Endothelial cell of umbilical vein (primary cell): ENCODE results near the gene CAMTA1. TPM values are rescaled to one million over a fixed set of nuclear protein-coding genes. Genes with fewer than 3 reads are reported as not detected.

Experiments used
- BruUV-seq: library from RNA; stranded (reverse); fragments of 400-500 nt; replicated peaks from 2 replicates; lab custom pipeline; 2021; lab: Mats Ljungman, UMichigan
- CTCF ChIA-PET: fragments of 300-600, 350-600 bp; sonication (Branson Sonifier 250); formaldehyde crosslinking; loops from one replicate; lab custom pipeline; 2021; ENCODE audit warnings: antibody characterized with exemption, inconsistent platforms; lab: Charles Lee
- POLR2A ChIA-PET: fragments of 300-600, 350-600 bp; sonication (Branson Sonifier 250); formaldehyde crosslinking; loops from one replicate; lab custom pipeline; 2021; ENCODE audit warnings: antibody characterized with exemption, inconsistent platforms; lab: Charles Lee
- DNase-seq: peaks from one replicate; pipeline ENCODE4 v3.0.0-alpha.2; 2011; ENCODE audit warnings: low read depth, low spot score
- FAIRE-seq: peaks from 2 replicates; lab custom pipeline; 2011; peaks lifted over from hg19 to GRCh38; lab: Jason Lieb, UNC
- H2AFZ ChIP-seq: 2 replicates; pipeline ENCODE4 v1.6.0; 2012; ENCODE audit warnings: low read depth, low read length, control low read depth, inconsistent platforms
- H3K27ac ChIP-seq: 2 replicates; pipeline ENCODE4 v1.5.1; 2011; ENCODE audit warnings: low read depth, mild to moderate bottlenecking, control low read depth, low read length, moderate library complexity; ENCODE audit not compliant: insufficient read depth
- H3K27me3 ChIP-seq, 2 experiments: 2 replicates each; pipeline versions ENCODE4 v1.6.0 to v1.6.1; 2011; ENCODE audit warnings: low read length in 2 of 2, mixed read lengths in 1 of 2; ENCODE audit not compliant: control insufficient read depth in 2 of 2, insufficient read depth in 2 of 2
- H3K36me3 ChIP-seq, 2 experiments: 2 replicates in 1 of 2; 3 replicates in 1 of 2; pipeline ENCODE4 v1.5.1; 2011; ENCODE audit warnings: low read length in 2 of 2, mild to moderate bottlenecking in 1 of 2, moderate library complexity in 1 of 2; ENCODE audit not compliant: control insufficient read depth in 2 of 2, insufficient read depth in 2 of 2; ENCODE audit errors: extremely low read depth in 1 of 2
- H3K4me1 ChIP-seq: 3 replicates; pipeline ENCODE4 v1.5.1; 2011; ENCODE audit warnings: mild to moderate bottlenecking, low read length; ENCODE audit not compliant: control insufficient read depth, insufficient read depth; ENCODE audit errors: extremely low read depth
- H3K4me2 ChIP-seq: 2 replicates; pipeline ENCODE4 v1.6.1; 2011; ENCODE audit warnings: low read length, control low read depth, mixed read lengths; ENCODE audit not compliant: insufficient read depth
- H3K4me3 ChIP-seq, 3 experiments: fragments of 200-600 bp in 1 of 3; sonication (generic), shearing (Covaris generic) in 1 of 3; replicated peaks in 1 of 3; 2 replicates each; pipeline ENCODE4 v1.5.1; 2011 to 2016; ENCODE audit warnings: control low read depth in 3 of 3, low read length in 3 of 3, mild to moderate bottlenecking in 2 of 3, inconsistent platforms in 1 of 3, low read depth in 1 of 3, moderate library complexity in 1 of 3; ENCODE audit not compliant: insufficient read depth in 1 of 3
- H3K79me2 ChIP-seq: 2 replicates; pipeline ENCODE4 v1.6.0; 2012; ENCODE audit warnings: low read length, inconsistent platforms; ENCODE audit not compliant: control insufficient read depth, insufficient read depth
- H3K9ac ChIP-seq: replicated peaks from 2 replicates; pipeline ENCODE3; 2011; ENCODE audit warnings: low read length, control low read depth; ENCODE audit not compliant: insufficient read depth; ENCODE audit errors: extremely low read depth
- H3K9me1 ChIP-seq: replicated peaks from 3 replicates; pipeline ENCODE4 v1.6.0; 2011; ENCODE audit warnings: mild to moderate bottlenecking, low read length; ENCODE audit not compliant: control insufficient read depth, insufficient read depth; ENCODE audit errors: extremely low read depth
- H3K9me3 ChIP-seq: replicated peaks from 2 replicates; pipeline ENCODE4 v1.5.1; 2012; ENCODE audit warnings: low read length, inconsistent platforms; ENCODE audit not compliant: control insufficient read depth, insufficient read depth
- H4K20me1 ChIP-seq: replicated peaks from 2 replicates; pipeline ENCODE3; 2011; ENCODE audit warnings: mild to moderate bottlenecking, low read length; ENCODE audit not compliant: control insufficient read depth, insufficient read depth; ENCODE audit errors: extremely low read depth
- EZH2 ChIP-seq: IDR thresholded peaks from 2 replicates; pipeline ENCODE4 v1.6.1; 2012; ENCODE audit warnings: borderline replicate concordance, low read depth, mild to moderate bottlenecking, moderate library complexity, low read length, inconsistent platforms; ENCODE audit not compliant: severe bottlenecking
- FOS ChIP-seq: IDR thresholded peaks from 2 replicates; pipeline ENCODE4 v1.6.1; 2011; ENCODE audit warnings: mild to moderate bottlenecking, low read length, moderate library complexity, borderline replicate concordance; ENCODE audit not compliant: insufficient read depth
- GATA2 ChIP-seq: IDR thresholded peaks from 2 replicates; pipeline ENCODE4 v1.7.0; 2011; ENCODE audit warnings: low read depth, mild to moderate bottlenecking, moderate library complexity, mixed read lengths, low read length; ENCODE audit not compliant: insufficient read length, insufficient read depth
- JUN ChIP-seq: IDR thresholded peaks from 2 replicates; pipeline ENCODE4 v1.6.1; 2011; ENCODE audit warnings: borderline replicate concordance, low read depth; ENCODE audit not compliant: insufficient read length, insufficient read depth
- MYC ChIP-seq: IDR thresholded peaks from one replicate; pipeline ENCODE4 v1.6.1; 2011; ENCODE audit warnings: mild to moderate bottlenecking, low read depth, low read length
- POLR2A ChIP-seq: IDR thresholded peaks from 2 replicates; pipeline ENCODE4 v1.6.1; 2012; ENCODE audit warnings: low read depth, mild to moderate bottlenecking, control low read depth, low read length
- POLR2AphosphoS5 ChIP-seq: IDR thresholded peaks from 2 replicates; pipeline ENCODE4 v1.6.1; 2012; ENCODE audit warnings: low read depth, mild to moderate bottlenecking, control low read depth, low read length, moderate library complexity; ENCODE audit not compliant: insufficient read depth
- dilution Hi-C: fragments of 300-500 bp; cut with MboI; formaldehyde crosslinking; loops from one replicate; pipeline ENCODE4 v1.15.0; 2019; ENCODE audit warnings: low sequenced_read_pairs; ENCODE audit not compliant: extremely low pct_ligation_motif_present
- intact Hi-C: fragments of 100-400 bp; cut with micrococcal nuclease; formaldehyde crosslinking; loops from one replicate; pipeline ENCODE4 v1.10.0; 2022
- polyA plus RNA-seq, 4 experiments: library from polyadenylated mRNA; depleted of rRNA in 3 of 4; stranded (reverse) in 3 of 4; unstranded in 1 of 4; fragments of >200 nt; gene quantifications; 2 replicates each; pipeline versions ENCODE4 v1.2.1 to v1.2.3, GENCODE V29; 2011 to 2012; ENCODE audit warnings: missing spikeins in 1 of 4
- total RNA-seq: library from RNA; stranded (reverse); gene quantifications from 2 replicates; pipeline ENCODE4 v1.2.3, GENCODE V29; 2021
- TF ChIP-seq, protein P1 (sequence below): IDR thresholded peaks from 2 replicates; pipeline ENCODE4 v1.6.1; 2011; ENCODE audit not compliant: insufficient read depth, insufficient read length
- TF ChIP-seq, protein P2 (sequence below), 2 donors: IDR thresholded peaks; 1 replicate in 1 of 2; 2 replicates in 1 of 2; pipeline ENCODE4 v1.5.1; 2011; ENCODE audit warnings: low read length in 2 of 2, mild to moderate bottlenecking in 2 of 2, moderate library complexity in 2 of 2, control low read depth in 1 of 2, inconsistent platforms in 1 of 2, low read depth in 1 of 2; ENCODE audit not compliant: insufficient read depth in 1 of 2; ENCODE audit errors: extremely low read depth in 1 of 2

CAMTA1 gene
- total and polyA plus RNA-seq, 2 donors (not counting 3 experiments of a cell fraction or from before 2014, with no cell fraction given), result 50.8 to 92.7 TPM

DNA sequence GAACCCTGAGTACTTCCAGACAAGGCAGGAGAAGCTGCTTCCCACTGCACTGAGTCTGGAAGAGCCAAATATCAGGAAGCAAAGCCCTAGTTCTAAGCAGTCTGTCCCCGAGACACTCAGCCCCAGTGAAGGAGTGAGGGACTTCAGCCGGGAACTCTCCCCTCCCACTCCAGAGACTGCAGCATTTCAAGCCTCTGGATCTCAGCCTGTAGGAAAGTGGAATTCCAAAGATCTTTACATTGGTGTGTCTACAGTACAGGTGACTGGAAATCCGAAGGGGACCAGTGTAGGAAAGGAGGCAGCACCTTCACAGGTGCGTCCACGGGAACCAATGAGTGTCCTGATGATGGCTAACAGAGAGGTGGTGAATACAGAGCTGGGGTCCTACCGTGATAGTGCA is 952.8 kb downstream of the CAMTA1 start:
- CTCF ChIA-PET, result interaction anchor here (0.9 kb wide), 1 partner anchor 14 kb away, joined by 3 read pairs; no protein-coding TSS in a partner anchor

More for the DNA sequence above, 952.8 kb downstream of the CAMTA1 start:
- H3K27ac ChIP-seq, result no peak overlapping the region
- H3K9me3 ChIP-seq, result no peaks in the 10 kb centered on the region
- no peak overlapping the region for H3K4me3 ChIP-seq
- no peaks in the 10 kb centered on the region for H3K36me3 ChIP-seq
- TF ChIP-seq JUN (no peak), GATA2 (no peak), POLR2A (no peak), MYC (no peak), FOS (no peak), EZH2 (no peak), POLR2AphosphoS5 (no peak)
- TF ChIP-seq, protein P1, sequence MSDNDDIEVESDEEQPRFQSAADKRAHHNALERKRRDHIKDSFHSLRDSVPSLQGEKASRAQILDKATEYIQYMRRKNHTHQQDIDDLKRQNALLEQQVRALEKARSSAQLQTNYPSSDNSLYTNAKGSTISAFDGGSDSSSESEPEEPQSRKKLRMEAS, result no peak
- TF ChIP-seq, protein P2, sequence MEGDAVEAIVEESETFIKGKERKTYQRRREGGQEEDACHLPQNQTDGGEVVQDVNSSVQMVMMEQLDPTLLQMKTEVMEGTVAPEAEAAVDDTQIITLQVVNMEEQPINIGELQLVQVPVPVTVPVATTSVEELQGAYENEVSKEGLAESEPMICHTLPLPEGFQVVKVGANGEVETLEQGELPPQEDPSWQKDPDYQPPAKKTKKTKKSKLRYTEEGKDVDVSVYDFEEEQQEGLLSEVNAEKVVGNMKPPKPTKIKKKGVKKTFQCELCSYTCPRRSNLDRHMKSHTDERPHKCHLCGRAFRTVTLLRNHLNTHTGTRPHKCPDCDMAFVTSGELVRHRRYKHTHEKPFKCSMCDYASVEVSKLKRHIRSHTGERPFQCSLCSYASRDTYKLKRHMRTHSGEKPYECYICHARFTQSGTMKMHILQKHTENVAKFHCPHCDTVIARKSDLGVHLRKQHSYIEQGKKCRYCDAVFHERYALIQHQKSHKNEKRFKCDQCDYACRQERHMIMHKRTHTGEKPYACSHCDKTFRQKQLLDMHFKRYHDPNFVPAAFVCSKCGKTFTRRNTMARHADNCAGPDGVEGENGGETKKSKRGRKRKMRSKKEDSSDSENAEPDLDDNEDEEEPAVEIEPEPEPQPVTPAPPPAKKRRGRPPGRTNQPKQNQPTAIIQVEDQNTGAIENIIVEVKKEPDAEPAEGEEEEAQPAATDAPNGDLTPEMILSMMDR (IDR thresholded peaks at IDR 0.05; ENCODE audit: extremely low read depth in 1 of 2, insufficient read depth in 1 of 2, low read depth in 1 of 2, low read length in 2 of 2), result no peak
- FAIRE-seq (no peak), DNase-seq (no peak)
- POLR2A ChIA-PET, result no interaction called here
- no peak overlapping the region for H3K4me2 ChIP-seq
- no TSS peak for BruUV-seq
- H2AFZ ChIP-seq, result no peak overlapping the region
- no peaks in the 10 kb centered on the region for H3K27me3 ChIP-seq
- dilution Hi-C loops, result no loop called here
- intact Hi-C loops, result no loop called here
- H3K79me2 ChIP-seq, result no peaks in the 10 kb centered on the region
- H3K9ac ChIP-seq, result no peak overlapping the region
- no peaks in the 10 kb centered on the region for H3K4me1 ChIP-seq
- no peaks in the 10 kb centered on the region for H3K9me1 ChIP-seq
- H4K20me1 ChIP-seq, result no peaks in the 10 kb centered on the region
